ENCODE data around the gene ANGPTL5. TPM values are rescaled to one million over a fixed set of nuclear protein-coding genes. Genes with fewer than 3 reads are reported as not detected.

The ANGPTL5 gene
- total RNA-seq, 1 donor from 2014 or later, result not detected

- Mint-ChIP-seq H3K36me3 (ENCODE audit: unreplicated experiment) (no peaks in the 10 kb centered on the region), H3K27ac (ENCODE audit: unreplicated experiment) (no peak overlapping the region), H3K9me3 (ENCODE audit: unreplicated experiment) (no peaks in the 10 kb centered on the region), H3K27me3 (ENCODE audit: unreplicated experiment) (no peaks in the 10 kb centered on the region), H3K4me3 (ENCODE audit: unreplicated experiment) (no peak overlapping the region), H3K4me1 (ENCODE audit: low read depth, unreplicated experiment) (no peaks in the 10 kb centered on the region)
- TF ChIP-seq CTCF (IDR thresholded peaks at IDR 0.05; ENCODE audit: partially characterized antibody, unreplicated experiment), result no peak
- no peak for DNase-seq
Observed at GRCh38 chr11:101907815-101908214, 8.5 kb downstream of the ANGPTL5 start.

- no peak overlapping the region for H3K4me3 Mint-ChIP-seq (ENCODE audit: unreplicated experiment)
- peaks cover 1% of the 10 kb centered on the region for H3K27me3 Mint-ChIP-seq (ENCODE audit: unreplicated experiment)
- H3K36me3 Mint-ChIP-seq (ENCODE audit: unreplicated experiment), result no peaks in the 10 kb centered on the region
- no peak for DNase-seq
- TF ChIP-seq CTCF (IDR thresholded peaks at IDR 0.05; ENCODE audit: partially characterized antibody, unreplicated experiment), result no peak
- H3K4me1 Mint-ChIP-seq (ENCODE audit: low read depth, unreplicated experiment), result no peaks in the 10 kb centered on the region
- no peak overlapping the region for H3K27ac Mint-ChIP-seq (ENCODE audit: unreplicated experiment)
- no peaks in the 10 kb centered on the region for H3K9me3 Mint-ChIP-seq (ENCODE audit: unreplicated experiment)
Observed at GRCh38 chr11:101894505-101894904, 21.8 kb downstream of the ANGPTL5 start.

- Mint-ChIP-seq H3K9me3 (ENCODE audit: unreplicated experiment) (peaks cover 2% of the 10 kb centered on the region), H3K36me3 (ENCODE audit: unreplicated experiment) (no peaks in the 10 kb centered on the region), H3K27ac (ENCODE audit: unreplicated experiment) (no peak overlapping the region), H3K4me3 (ENCODE audit: unreplicated experiment) (no peak overlapping the region), H3K27me3 (ENCODE audit: unreplicated experiment) (no peaks in the 10 kb centered on the region), H3K4me1 (ENCODE audit: low read depth, unreplicated experiment) (no peaks in the 10 kb centered on the region)
- no peak for DNase-seq
- no peak for TF ChIP-seq CTCF (IDR thresholded peaks at IDR 0.05; ENCODE audit: partially characterized antibody, unreplicated experiment)
Observed at GRCh38 chr11:101889767-101890166, 26.6 kb downstream of the ANGPTL5 start.

- DNase-seq, result no peak
- Mint-ChIP-seq H3K36me3 (ENCODE audit: unreplicated experiment) (no peaks in the 10 kb centered on the region), H3K4me1 (ENCODE audit: low read depth, unreplicated experiment) (no peaks in the 10 kb centered on the region), H3K27me3 (ENCODE audit: unreplicated experiment) (no peaks in the 10 kb centered on the region), H3K9me3 (ENCODE audit: unreplicated experiment) (peaks cover 2% of the 10 kb centered on the region), H3K4me3 (ENCODE audit: unreplicated experiment) (no peak overlapping the region), H3K27ac (ENCODE audit: unreplicated experiment) (no peak overlapping the region)
- TF ChIP-seq CTCF (IDR thresholded peaks at IDR 0.05; ENCODE audit: partially characterized antibody, unreplicated experiment), result no peak
Observed at GRCh38 chr11:101885631-101886030, 30.7 kb downstream of the ANGPTL5 start.

- DNase-seq, result no peak
- no peak for TF ChIP-seq CTCF (IDR thresholded peaks at IDR 0.05; ENCODE audit: partially characterized antibody, unreplicated experiment)
- Mint-ChIP-seq H3K4me3 (ENCODE audit: unreplicated experiment) (no peak overlapping the region), H3K27ac (ENCODE audit: unreplicated experiment) (no peak overlapping the region), H3K9me3 (ENCODE audit: unreplicated experiment) (peaks cover 2% of the 10 kb centered on the region), H3K27me3 (ENCODE audit: unreplicated experiment) (no peaks in the 10 kb centered on the region), H3K4me1 (ENCODE audit: low read depth, unreplicated experiment) (no peaks in the 10 kb centered on the region), H3K36me3 (ENCODE audit: unreplicated experiment) (no peaks in the 10 kb centered on the region)
Observed at GRCh38 chr11:101881586-101881985, 34.7 kb downstream of the ANGPTL5 start.

All from glutamatergic neuron (in vitro differentiated cells).